ENCODE measurements around the gene KRT86. TPM values are rescaled to one million over a fixed set of nuclear protein-coding genes. Genes with fewer than 3 reads are reported as not detected.

Gene KRT86
- total and polyA plus RNA-seq, 9 of the 15 experiments (the other 6 are each of a cell fraction or from before 2014, with no cell fraction given), result not detected

DNA sequence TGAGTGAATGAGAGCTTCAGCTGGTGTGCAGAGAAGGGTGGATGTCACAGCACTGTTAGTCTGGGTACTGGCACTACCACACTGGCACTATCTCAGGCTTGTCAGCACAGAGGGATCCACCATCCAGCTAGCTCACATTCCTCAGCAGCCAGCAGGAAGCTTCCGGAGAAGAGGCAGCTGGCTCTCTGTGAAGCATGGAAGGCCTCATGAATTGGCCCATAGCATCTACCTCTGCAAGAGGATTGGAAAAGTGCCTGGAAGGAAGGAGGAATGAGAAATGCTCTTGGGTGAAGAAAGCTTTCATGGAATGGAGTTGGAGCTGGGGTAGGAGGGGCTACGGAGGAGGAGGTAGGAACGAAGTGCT lies 36.8 kb downstream of the KRT86 start:
- H3K79me2 ChIP-seq (ENCODE audit: control insufficient read depth, insufficient read depth, low read length), result no peaks in the 10 kb centered on the region
- 0% methylated on average over 3 of the region's 3 CpGs for WGBS (ENCODE audit: insufficient coverage, low coverage, missing lambda C conversion rate)
- no peak for FAIRE-seq

More for the DNA sequence above, 36.8 kb downstream of the KRT86 start:
- Histone ChIP-seq H3K27ac (ENCODE audit: extremely low read depth, low read depth, low read length) (no peak overlapping the region), H3K4me1 (replicated peaks in 1 of 2; ENCODE audit: control insufficient read depth in 2 of 2, insufficient read depth in 2 of 2, low read length in 2 of 2) (peaks cover 0 to 8% of the 10 kb centered on the region in 2 experiments; a peak in 2 of 5 replicates), H3K4me3 (no peak overlapping the region), H3K4me2 (ENCODE audit: insufficient read depth, low read length) (no peak overlapping the region), H4K20me1 (replicated peaks; ENCODE audit: control insufficient read depth, insufficient read depth, low read length) (no peaks in the 10 kb centered on the region; the same call in 1 of the 2 replicates), H3K9me1 (ENCODE audit: control insufficient read depth, insufficient read depth, low read length) (no peaks in the 10 kb centered on the region), H3K27me3 (ENCODE audit: control insufficient read depth in 2 of 2, insufficient read depth in 2 of 2, low read length in 2 of 2) (peaks cover 13 to 49% of the 10 kb centered on the region in 2 experiments; a peak in 4 of 5 replicates), H2AFZ (ENCODE audit: low read depth, low read length) (no peak overlapping the region), H3K36me3 (ENCODE audit: control insufficient read depth, insufficient read depth, low read length) (no peaks in the 10 kb centered on the region), H3K9me3 (replicated peaks; ENCODE audit: control insufficient read depth, insufficient read depth, low read depth, low read length) (no peaks in the 10 kb centered on the region), H3K9ac (ENCODE audit: insufficient read depth in 1 of 2, low read depth in 2 of 2, low read length in 2 of 2) (no peak overlapping the region)
- TF ChIP-seq KLF10 (CRISPR knock-in tag; IDR thresholded peaks at IDR 0.05), result no peak
- no peak for TF ChIP-seq CXXC5 (CRISPR knock-in tag; IDR thresholded peaks at IDR 0.05)
- no peak for TF ChIP-seq PBX2 (CRISPR knock-in tag; IDR thresholded peaks at IDR 0.05; ENCODE audit: low read depth)
- TF ChIP-seq PBX2 (tag; conservative IDR thresholded peaks at IDR 0.05; ENCODE audit: low read depth), result no peak
- TF ChIP-seq SRSF9 (IDR thresholded peaks at IDR 0.05; ENCODE audit: borderline replicate concordance, low read depth, low read length), result no peak
- no peak for TF ChIP-seq EP400 (IDR thresholded peaks at IDR 0.05)
- no peak for TF ChIP-seq ETV5 (CRISPR knock-in tag; IDR thresholded peaks at IDR 0.05; ENCODE audit: low read depth)
- no peak for TF ChIP-seq FOS (IDR thresholded peaks at IDR 0.05; ENCODE audit: extremely low read depth, insufficient read length)
- TF ChIP-seq CGGBP1 (CRISPR knock-in tag; IDR thresholded peaks at IDR 0.05), result no peak
- TF ChIP-seq SP2 (IDR thresholded peaks at IDR 0.05; ENCODE audit: extremely low read depth, low read depth, low read length, poor library complexity, severe bottlenecking), result no peak
- no peak for TF ChIP-seq TFAP4 (CRISPR knock-in tag; IDR thresholded peaks at IDR 0.05; ENCODE audit: borderline replicate concordance)
- no peak for TF ChIP-seq TCF7 (IDR thresholded peaks at IDR 0.05; ENCODE audit: borderline replicate concordance)
- DNase-seq (ENCODE audit: extremely low read depth in 1 of 4, low spot score in 3 of 4) (no peak), ATAC-seq (no peak)
- BruUV-seq (replicated peaks), result no TSS peak
- intact Hi-C loops (cut with micrococcal nuclease) (no loop called here), in situ Hi-C loops (cut with MboI) (no loop called here)
- ChIA-PET POLR2A (interaction anchor here (0.6 to 1.7 kb wide), 4 partner anchors 10 to 538 kb away, joined by 3 to 5 read pairs (median 4); partner anchors contain the start of genes KRT78 and KRT83), CTCF (ENCODE audit: low intra/inter-chr PET ratio) (no interaction called here)
